Heart right ventricle (tissue), 16 donors: ENCODE measurements around the gene NOX5. TPM values are rescaled to one million over a fixed set of nuclear protein-coding genes. Genes with fewer than 3 reads are reported as not detected.
A peak's percentile ranks its signal among the peaks of the same experiment; 100 is the strongest.

Experiments used
- ATAC-seq, 8 donors: fragments of 200-7000 bp; cut with Tn5 transposase; one replicate each; pipeline ENCODE4 v1.9.1; 2020; ENCODE audit warnings: mild to moderate bottlenecking in 8 of 8, moderate library complexity in 8 of 8, moderate number of reproducible peaks in 1 of 8
- DNase-seq, 2 donors: peaks; one replicate each; pipeline ENCODE4 v3.0.0-alpha.2; 2020
- H3K27ac ChIP-seq, 10 donors: fragments of 200-600 bp; sonication (generic) in 2 of 10; one replicate each; pipeline versions ENCODE4 v1.5.0 to v1.8.0; 2020 to 2022; ENCODE audit warnings: mild to moderate bottlenecking in 3 of 10
- H3K27me3 ChIP-seq, 7 donors: fragments of 200-600 bp; one replicate each; pipeline ENCODE4 v1.8.0; 2021 to 2022; ENCODE audit warnings: mild to moderate bottlenecking in 2 of 7
- H3K36me3 ChIP-seq, 9 donors: fragments of 200-600 bp; sonication (generic) in 1 of 9; one replicate each; pipeline versions ENCODE4 v1.5.0 to v1.8.0; 2020 to 2022; ENCODE audit warnings: mild to moderate bottlenecking in 2 of 9
- H3K4me1 ChIP-seq, 9 donors: fragments of 200-600 bp; sonication (generic) in 1 of 9; one replicate each; pipeline versions ENCODE4 v1.5.0 to v1.8.0; 2020 to 2022; ENCODE audit warnings: mild to moderate bottlenecking in 4 of 9
- H3K4me3 ChIP-seq, 10 donors: fragments of 200-600 bp; sonication (generic) in 2 of 10; one replicate each; pipeline versions ENCODE4 v1.5.0 to v1.8.0; 2020 to 2022; ENCODE audit warnings: mild to moderate bottlenecking in 7 of 10, moderate library complexity in 2 of 10
- H3K9me3 ChIP-seq, 11 donors: fragments of 200-600 bp in 10 of 11; sonication (generic) in 2 of 11; one replicate each; pipeline versions ENCODE4 v1.5.0 to v1.8.0; 2013 to 2022; ENCODE audit warnings: mild to moderate bottlenecking in 2 of 11, control low read depth in 1 of 11, moderate library complexity in 1 of 11
- CTCF ChIP-seq, 9 donors: fragments of 200-600 bp; sonication (generic) in 2 of 9; IDR thresholded peaks; one replicate each; pipeline versions ENCODE4 v1.5.0 to v1.8.0; 2021 to 2022; ENCODE audit warnings: antibody characterized with exemption in 9 of 9, mild to moderate bottlenecking in 5 of 9, moderate library complexity in 1 of 9
- WGBS, 2 donors: extraction: QIAGEN DNeasy Blood & Tissue Kit; methylation state at CpG; one replicate each; pipeline ENCODE4 v1.1.7; 2013; ENCODE audit warnings: inconsistent platforms in 1 of 2; 5-methylcytosine and 5-hydroxymethylcytosine counted together
- intact Hi-C, 10 donors: fragments of 100-400 bp; cut with DNase I; formaldehyde crosslinking; loops; one replicate each; pipeline versions ENCODE4 v1.11.1 to v1.14.2; 2022
- polyA plus RNA-seq, 2 donors: library from polyadenylated mRNA; stranded (reverse); fragments of 200-250 nt; gene quantifications; one replicate each; pipeline ENCODE4 v1.2.3, GENCODE V29; 2013
- total RNA-seq, 10 donors: library from RNA; stranded (reverse); fragmentation: NEBNext Ultra II Directional in 3 of 10; extraction: Animal tissue kit (Norgen Biotek cat#: 25700) in 3 of 10; gene quantifications; one replicate each; pipeline versions ENCODE4 v1.2.1 to v1.2.4, GENCODE V29; 2021 to 2023
- donor health status: Arrhythmogenic right ventricular cardiomyopathy.
- donor health status: ischemic (EF 13 %, LVEDD 7.1; RV severe dilation, severe dysfunction).
- donor health status: healthy with polysubstance abuse.
- donor health status: DM: no; HTN: yes; CAD: no.
- donor health status: DM: no; HTN: no; CAD: no.
- donor health status: ischemic (EF 25% LVEDD 6.9; RV normal size, moderate dysfunction).
- donor health status: ischemic (EF 25% LVEDD 5.7; RV mildly dilated, moderate dysfunction).
- donor health status: healthy.
- donor health status: DM: yes; HTN: yes; CAD: no.
- donor health status: Ischemic cardiomyopathy.
- donor health status: ischemic (EF 35%, LVEDD 5.7; RV mildly dilated, moderate dysfunction).
- donor health status: nonischemic (EF 11% LVEDD 7.7; RV severe dilation, severe dysfunction).
- donor health status: DM: yes; HTN: yes; CAD: no.
- donor health status: PGD.
- donor health status: ischemic (EF 29% LVEDD 5.4; RV normal size, mild dysfunction).
- donor health status: nonischemic (EF 23%, LVEDD 6.1; RV moderate dilation, normal function).

The NOX5 gene
- total and polyA plus RNA-seq, 12 donors: 0.06 to 0.37 (median 0.18) TPM; not detected in 4

GRCh38 chr15:69078638-69079037, 64.1 kb downstream of the NOX5 start:
- no peak overlapping the region for H3K4me3 ChIP-seq
- peaks cover 0 to 20% (median 0%) of the 10 kb centered on the region in 7 donors for H3K27me3 ChIP-seq
- TF ChIP-seq CTCF (IDR thresholded peaks at IDR 0.05): no peak
- WGBS, 2 donors: 96 to 98% methylated on average over 8 of the region's 8 CpGs
- DNase-seq (no peak), ATAC-seq (no peak)
- H3K9me3 ChIP-seq: no peaks in the 10 kb centered on the region
- H3K27ac ChIP-seq: no peak overlapping the region
- H3K4me1 ChIP-seq: peaks cover 7 to 61% (median 48%) of the 10 kb centered on the region in 9 donors
- intact Hi-C loops: no loop called here
- no peaks in the 10 kb centered on the region for H3K36me3 ChIP-seq

GRCh38 chr15:69080295-69081248, 66.1 kb downstream of the NOX5 start:
- DNase-seq (no peak), ATAC-seq (no peak)
- TF ChIP-seq CTCF (IDR thresholded peaks at IDR 0.05): no peak
- peak overlapping the region in 1 of 10 donors; percentile 13 for H3K4me3 ChIP-seq
- no peaks in the 10 kb centered on the region for H3K9me3 ChIP-seq
- H3K27me3 ChIP-seq: peaks cover 0 to under 1% (median 0%) of the 10 kb centered on the region in 7 donors
- no peaks in the 10 kb centered on the region for H3K36me3 ChIP-seq
- 47 to 57% methylated on average over 8 of the region's 8 CpGs for WGBS, 2 donors
- peaks cover 7 to 57% (median 43%) of the 10 kb centered on the region in 9 donors for H3K4me1 ChIP-seq
- intact Hi-C loops: loop anchor here in 3 of 10 donors (5.0 to 10.0 kb wide), 2 partner anchors 74 to 82 kb away; partner anchors contain the start of gene GLCE (in 2 of the 3)
- peak overlapping the region; percentile 42 to 94 (median 77) for H3K27ac ChIP-seq

GRCh38 chr15:69081310-69082004, 67.0 kb downstream of the NOX5 start:
- Histone ChIP-seq H3K36me3 (no peaks in the 10 kb centered on the region), H3K27me3 (no peaks in the 10 kb centered on the region), H3K4me1 (peaks cover 7 to 55% (median 42%) of the 10 kb centered on the region in 9 donors), H3K4me3 (peak overlapping the region in 2 of 10 donors; percentile 11 to 13), H3K9me3 (no peaks in the 10 kb centered on the region), H3K27ac (peak overlapping the region; percentile 42 to 94 (median 77))
- intact Hi-C loops: loop anchor here in 3 of 10 donors (5.0 to 10.0 kb wide), 2 partner anchors 73 to 81 kb away; partner anchors contain the start of gene GLCE (in 2 of the 3)
- ATAC-seq (peak; percentile 80 to 91 (median 84)), DNase-seq (peak; percentile 76 to 81)
- WGBS, 2 donors: 29 to 39% methylated on average over 10 of the region's 10 CpGs
- peak in 1 of 9 donors; percentile 32 for TF ChIP-seq CTCF (IDR thresholded peaks at IDR 0.05)

- H3K9me3 ChIP-seq: no peaks in the 10 kb centered on the region
Measured at GRCh38 chr15:69082021-69082502, 67.6 kb downstream of the NOX5 start.

More at GRCh38 chr15:69082021-69082502, 67.6 kb downstream of the NOX5 start:
- H3K27me3 ChIP-seq: peaks cover 0 to under 1% (median 0%) of the 10 kb centered on the region in 7 donors
- H3K4me1 ChIP-seq: peaks cover 7 to 55% (median 42%) of the 10 kb centered on the region in 9 donors
- H3K27ac ChIP-seq: peak overlapping the region; percentile 42 to 94 (median 77)
- no peak for TF ChIP-seq CTCF (IDR thresholded peaks at IDR 0.05)
- DNase-seq (peak in 1 of 2 donors; percentile 52), ATAC-seq (peak; percentile 74 to 87 (median 82))
- H3K36me3 ChIP-seq: no peaks in the 10 kb centered on the region
- H3K4me3 ChIP-seq: peak overlapping the region in 2 of 10 donors; percentile 11 to 13
- WGBS, 2 donors: 34 to 52% methylated on average over 3 of the region's 3 CpGs
- intact Hi-C loops: loop anchor here in 3 of 10 donors (5.0 to 10.0 kb wide), 2 partner anchors 73 to 80 kb away; partner anchors contain the start of gene GLCE (in 2 of the 3)
